OCI-LY7 (cell line): ENCODE data around the gene CNOT6. TPM values are rescaled to one million over a fixed set of nuclear protein-coding genes. Genes with fewer than 3 reads are reported as not detected.

Experiments
- BruUV-seq: library from RNA; stranded (reverse); fragments of 400-500 nt; replicated peaks from 2 replicates; lab custom pipeline; 2021; lab: Mats Ljungman, UMichigan
- CTCF ChIA-PET: fragments of 300-600 bp; sonication (Branson Sonifier 250); formaldehyde crosslinking; loops from one replicate; lab custom pipeline; 2022; ENCODE audit warnings: antibody characterized with exemption; ENCODE audit not compliant: unreplicated experiment; lab: Charles Lee
- POLR2A ChIA-PET: fragments of 300-600 bp; sonication (Branson Sonifier 250); formaldehyde crosslinking; loops from one replicate; lab custom pipeline; 2022; ENCODE audit warnings: antibody characterized with exemption; lab: Charles Lee
- DNase-seq: peaks from one replicate; pipeline ENCODE4 v3.0.0-alpha.2; 2015; ENCODE audit warnings: low spot score
- H2AFZ ChIP-seq: fragments of 200-600 bp; sonication (generic), shearing (Covaris generic); 2 replicates; pipeline ENCODE4 v1.6.1; 2014; ENCODE audit warnings: mild to moderate bottlenecking, antibody characterized with exemption, low read length, moderate library complexity
- H3K27ac ChIP-seq: fragments of 200-600 bp; sonication (generic); 2 replicates; pipeline ENCODE4 v1.5.1; 2014; ENCODE audit warnings: mixed run types, low read depth, mild to moderate bottlenecking, moderate library complexity, low read length, inconsistent platforms; ENCODE audit not compliant: poor library complexity, severe bottlenecking
- H3K36me3 ChIP-seq: fragments of 200-600 bp; sonication (generic); 2 replicates; pipeline ENCODE4 v1.6.1; 2014; ENCODE audit warnings: mild to moderate bottlenecking, antibody characterized with exemption, low read length, moderate library complexity, mixed read lengths; ENCODE audit not compliant: insufficient read depth
- H3K4me1 ChIP-seq: fragments of 200-600 bp; sonication (generic); 2 replicates; pipeline ENCODE4 v1.5.1; 2014; ENCODE audit warnings: mild to moderate bottlenecking, low read length; ENCODE audit not compliant: insufficient read depth, poor library complexity, severe bottlenecking
- H3K4me2 ChIP-seq: fragments of 200-600 bp; sonication (generic); 2 replicates; pipeline ENCODE4 v1.6.1; 2014; ENCODE audit warnings: mild to moderate bottlenecking, low read length
- H3K4me3 ChIP-seq: fragments of 200-600 bp; sonication (generic); 2 replicates; pipeline ENCODE4 v1.5.1; 2014; ENCODE audit warnings: mild to moderate bottlenecking, low read depth, low read length; ENCODE audit not compliant: poor library complexity, severe bottlenecking
- H3K79me2 ChIP-seq: fragments of 200-600 bp; sonication (generic); 2 replicates; pipeline ENCODE4 v1.6.1; 2016; ENCODE audit warnings: low read depth, mild to moderate bottlenecking, low read length, moderate library complexity, mixed read lengths; ENCODE audit not compliant: insufficient read depth
- H3K9me2 ChIP-seq: fragments of 200-600 bp; sonication (generic); 2 replicates; pipeline ENCODE4 v1.6.1; 2016; ENCODE audit warnings: mild to moderate bottlenecking, low read length, mixed read lengths; ENCODE audit not compliant: insufficient read depth
- H3K9me3 ChIP-seq: fragments of 200-600 bp; sonication (generic); 2 replicates; pipeline ENCODE4 v1.6.1; 2014; ENCODE audit warnings: mild to moderate bottlenecking, mixed run types, low read length, mixed read lengths
- H4K20me1 ChIP-seq: fragments of 200-600 bp; sonication (generic); 2 replicates; pipeline ENCODE4 v1.6.1; 2014; ENCODE audit warnings: mild to moderate bottlenecking, antibody characterized with exemption, low read length, moderate library complexity, mixed read lengths; ENCODE audit not compliant: insufficient read depth
- EZH2phosphoT487 ChIP-seq: fragments of 200-600 bp; sonication (generic); IDR thresholded peaks from 2 replicates; pipeline ENCODE4 v1.6.1; 2018; ENCODE audit warnings: low read depth, borderline replicate concordance, mild to moderate bottlenecking, mixed run types, antibody characterized with exemption, low read length, moderate library complexity, mixed read lengths
- intact Hi-C: fragments of 100-400 bp; cut with micrococcal nuclease; formaldehyde crosslinking; loops from one replicate; pipeline ENCODE4 v1.10.0; 2022; ENCODE audit not compliant: unreplicated experiment
- total RNA-seq, 2 experiments: library from RNA; depleted of rRNA in 1 of 2; stranded (reverse); fragments of >200 nt in 1 of 2; shearing (Covaris generic) in 1 of 2; gene quantifications; 2 replicates each; pipeline ENCODE4 v1.2.3, GENCODE V29; 2014 to 2022
- TF ChIP-seq, protein P1 (sequence below): fragments of 200-600 bp; sonication (generic); conservative IDR thresholded peaks from 2 replicates; pipeline ENCODE4 v1.5.1; 2014; ENCODE audit warnings: mild to moderate bottlenecking, antibody characterized with exemption, low read length, moderate library complexity, mixed read lengths

The CNOT6 gene
- total RNA-seq, 2 experiments from 2014 or later: 9.4 to 30.1 TPM

DNA sequence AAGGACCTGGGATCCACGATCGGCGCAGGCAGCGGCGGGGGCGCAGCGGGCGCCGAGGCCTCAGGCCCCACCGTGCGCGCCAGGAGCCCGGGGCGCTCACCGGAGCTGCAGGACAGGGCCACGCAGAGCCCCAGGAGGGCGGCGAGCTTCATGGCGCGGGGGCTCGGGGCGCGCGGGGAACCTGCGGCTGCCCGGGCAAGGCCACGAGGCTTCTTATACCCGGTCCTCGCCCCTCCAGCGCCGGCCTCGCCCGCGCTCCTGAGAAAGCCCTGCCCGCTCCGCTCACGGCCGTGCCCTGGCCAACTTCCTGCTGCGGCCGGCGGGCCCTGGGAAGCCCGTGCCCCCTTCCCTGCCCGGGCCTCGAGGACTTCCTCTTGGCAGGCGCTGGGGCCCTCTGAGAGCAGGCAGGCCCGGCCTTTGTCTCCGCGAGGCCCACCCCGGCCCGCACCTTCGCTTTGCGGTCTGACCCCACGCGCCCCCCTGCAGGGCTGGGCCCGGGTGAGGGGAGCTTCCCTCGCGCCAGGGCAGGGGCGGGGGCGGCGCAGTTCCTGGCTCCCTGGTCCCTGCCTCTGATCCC is 97.2 kb downstream of the CNOT6 start, which contains the start of gene SCGB3A1:
TSS of gene SCGB3A1 (minus strand) at position 189 of the 577 bp plus-strand sequence. CDS start at position 152, 37 bp downstream.
- ChIA-PET CTCF (no interaction called here), POLR2A (no interaction called here)
- no peak for TF ChIP-seq EZH2phosphoT487
- TF ChIP-seq, protein P1, sequence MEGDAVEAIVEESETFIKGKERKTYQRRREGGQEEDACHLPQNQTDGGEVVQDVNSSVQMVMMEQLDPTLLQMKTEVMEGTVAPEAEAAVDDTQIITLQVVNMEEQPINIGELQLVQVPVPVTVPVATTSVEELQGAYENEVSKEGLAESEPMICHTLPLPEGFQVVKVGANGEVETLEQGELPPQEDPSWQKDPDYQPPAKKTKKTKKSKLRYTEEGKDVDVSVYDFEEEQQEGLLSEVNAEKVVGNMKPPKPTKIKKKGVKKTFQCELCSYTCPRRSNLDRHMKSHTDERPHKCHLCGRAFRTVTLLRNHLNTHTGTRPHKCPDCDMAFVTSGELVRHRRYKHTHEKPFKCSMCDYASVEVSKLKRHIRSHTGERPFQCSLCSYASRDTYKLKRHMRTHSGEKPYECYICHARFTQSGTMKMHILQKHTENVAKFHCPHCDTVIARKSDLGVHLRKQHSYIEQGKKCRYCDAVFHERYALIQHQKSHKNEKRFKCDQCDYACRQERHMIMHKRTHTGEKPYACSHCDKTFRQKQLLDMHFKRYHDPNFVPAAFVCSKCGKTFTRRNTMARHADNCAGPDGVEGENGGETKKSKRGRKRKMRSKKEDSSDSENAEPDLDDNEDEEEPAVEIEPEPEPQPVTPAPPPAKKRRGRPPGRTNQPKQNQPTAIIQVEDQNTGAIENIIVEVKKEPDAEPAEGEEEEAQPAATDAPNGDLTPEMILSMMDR: no peak
- H3K4me2 ChIP-seq: no peak within 1 kb of the TSS
- H3K36me3 ChIP-seq: no peaks in the 10 kb centered on the region
- no peaks in the 10 kb centered on the region for H3K4me1 ChIP-seq
- intact Hi-C loops: no loop called here
- BruUV-seq: no TSS peak
- H4K20me1 ChIP-seq: no peaks in the 10 kb centered on the region
- H3K79me2 ChIP-seq: no peaks in the 10 kb centered on the region
- H3K27ac ChIP-seq: no peak within 1 kb of the TSS
- no peak within 1 kb of the TSS for H2AFZ ChIP-seq
- H3K9me2 ChIP-seq: no peaks in the 10 kb centered on the region
- H3K9me3 ChIP-seq: no peaks in the 10 kb centered on the region
- H3K4me3 ChIP-seq: no peak within 1 kb of the TSS
- DNase-seq: no peak

DNA sequence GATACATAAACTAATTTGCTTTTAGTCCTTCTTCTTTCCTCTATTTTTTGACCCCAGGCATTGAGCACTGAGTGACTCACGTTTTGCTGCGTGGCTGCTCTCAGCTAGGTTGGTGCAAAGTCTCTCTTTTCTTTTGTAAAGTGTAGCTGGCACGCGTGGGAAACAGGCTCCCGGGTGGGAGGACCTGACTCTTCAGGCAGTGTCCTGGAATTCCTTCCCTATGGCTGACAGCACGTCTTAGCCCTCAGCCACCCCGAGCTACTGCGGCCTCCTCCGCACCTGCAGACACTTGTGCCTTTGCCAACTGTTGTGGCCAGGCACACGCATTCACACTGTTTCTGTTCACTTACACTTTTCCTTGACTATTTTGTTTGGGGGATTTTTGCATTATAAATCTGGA is 98.0 kb downstream of the CNOT6 start:
- Histone ChIP-seq H3K4me2 (no peak overlapping the region), H3K4me3 (no peak overlapping the region), H3K4me1 (no peaks in the 10 kb centered on the region), H3K27ac (no peak overlapping the region), H3K79me2 (no peaks in the 10 kb centered on the region), H3K9me3 (no peaks in the 10 kb centered on the region), H4K20me1 (no peaks in the 10 kb centered on the region), H3K36me3 (no peaks in the 10 kb centered on the region), H3K9me2 (no peaks in the 10 kb centered on the region), H2AFZ (no peak overlapping the region)
- intact Hi-C loops: no loop called here
- no peak for DNase-seq
- POLR2A ChIA-PET: interaction anchor here (0.7 kb wide), 1 partner anchor 75 kb away, joined by 4 read pairs; no protein-coding TSS in a partner anchor
- CTCF ChIA-PET: no interaction called here
- TF ChIP-seq, protein P1: no peak
- BruUV-seq: no TSS peak

DNA sequence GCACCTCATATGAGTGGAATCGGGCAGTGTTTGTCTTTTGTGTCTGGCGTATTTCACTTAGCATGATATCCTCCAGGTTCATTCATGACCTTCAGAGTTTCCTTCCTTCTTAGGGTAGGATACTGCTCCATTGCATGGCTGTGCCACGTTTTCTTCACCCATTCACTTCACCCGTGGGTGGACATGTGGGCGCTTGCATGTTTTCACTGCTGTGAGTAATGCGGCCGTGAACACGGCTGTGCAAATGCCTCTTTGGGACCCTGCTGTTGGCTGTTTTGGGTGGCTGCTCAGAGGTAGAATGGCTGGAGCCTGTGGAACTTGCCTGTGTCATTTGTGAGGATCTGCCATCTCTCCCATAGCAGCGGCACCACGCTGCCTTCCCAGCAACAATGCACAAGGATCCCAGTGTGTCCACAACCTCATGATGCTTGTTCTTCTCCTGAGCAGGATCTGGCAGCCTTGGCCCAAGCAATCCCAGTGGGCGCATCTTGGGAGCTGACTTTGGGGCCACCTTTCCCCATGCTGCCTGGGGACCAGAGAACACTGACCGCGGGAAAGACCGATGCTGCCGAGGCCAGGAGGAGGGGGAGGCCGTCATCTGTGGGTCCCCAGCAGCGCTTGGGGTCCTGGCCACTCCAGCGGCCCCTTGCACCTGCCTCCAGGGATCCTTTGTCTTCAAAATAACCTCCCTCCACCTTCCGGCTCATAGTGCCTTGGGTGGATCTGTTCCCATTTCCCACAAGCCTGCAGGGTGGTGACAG is 99.4 kb downstream of the CNOT6 start:
- Histone ChIP-seq H4K20me1 (no peaks in the 10 kb centered on the region), H3K4me1 (no peaks in the 10 kb centered on the region), H3K27ac (no peak overlapping the region), H3K9me2 (no peaks in the 10 kb centered on the region), H3K36me3 (no peaks in the 10 kb centered on the region), H3K79me2 (no peaks in the 10 kb centered on the region), H3K4me3 (no peak overlapping the region), H2AFZ (no peak overlapping the region), H3K4me2 (no peak overlapping the region), H3K9me3 (no peaks in the 10 kb centered on the region)
- no peak for DNase-seq
- CTCF ChIA-PET: no interaction called here
- POLR2A ChIA-PET: no interaction called here
- TF ChIP-seq, protein P1: no peak
- TF ChIP-seq EZH2phosphoT487: no peak
- BruUV-seq: no TSS peak
- intact Hi-C loops: no loop called here
